Suprapubic skin (tissue), 4 donors: ENCODE measurements around the gene DBR1.

ENCODE experiments used
- POLR2A ChIP-seq, 2 donors: fragments of 450-650 bp; IDR thresholded peaks; one replicate each; pipeline ENCODE4 v1.6.1; 2017; ENCODE audit warnings: antibody characterized with exemption in 2 of 2, mild to moderate bottlenecking in 2 of 2, moderate library complexity in 2 of 2
- POLR2AphosphoS5 ChIP-seq, 3 donors: sonication (generic); formaldehyde crosslinking; IDR thresholded peaks; one replicate each; pipeline ENCODE4 v1.6.1; 2017; ENCODE audit warnings: antibody characterized with exemption in 3 of 3
- TF ChIP-seq, protein P1 (sequence below), 2 donors: fragments of 200-600 bp in 1 of 2; fragments of 450-650 bp in 1 of 2; sonication (generic) in 1 of 2; IDR thresholded peaks; one replicate each; pipeline ENCODE4 v1.5.1; 2016 to 2019; ENCODE audit warnings: antibody characterized with exemption in 2 of 2, mild to moderate bottlenecking in 1 of 2, moderate library complexity in 1 of 2

DNA sequence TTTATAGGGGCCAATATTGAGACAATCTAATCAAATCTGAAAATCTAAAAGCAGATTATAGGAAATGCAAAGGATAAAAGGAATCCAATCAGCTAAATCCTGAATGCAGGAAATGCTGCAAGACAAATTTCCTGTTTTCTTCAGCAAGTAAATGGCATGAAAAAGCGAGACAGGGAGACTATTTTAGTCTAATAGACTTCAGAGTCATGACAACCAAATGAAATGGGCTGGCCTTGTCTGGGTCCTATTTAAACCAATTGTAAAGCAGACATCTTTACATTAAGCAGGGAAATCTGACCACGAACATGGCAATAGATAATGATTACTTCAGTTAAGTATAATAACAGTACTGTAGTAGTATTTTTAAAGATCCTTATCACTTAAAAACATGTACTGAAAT is 2.1 kb downstream of the DBR1 start:
- TF ChIP-seq, protein P1, sequence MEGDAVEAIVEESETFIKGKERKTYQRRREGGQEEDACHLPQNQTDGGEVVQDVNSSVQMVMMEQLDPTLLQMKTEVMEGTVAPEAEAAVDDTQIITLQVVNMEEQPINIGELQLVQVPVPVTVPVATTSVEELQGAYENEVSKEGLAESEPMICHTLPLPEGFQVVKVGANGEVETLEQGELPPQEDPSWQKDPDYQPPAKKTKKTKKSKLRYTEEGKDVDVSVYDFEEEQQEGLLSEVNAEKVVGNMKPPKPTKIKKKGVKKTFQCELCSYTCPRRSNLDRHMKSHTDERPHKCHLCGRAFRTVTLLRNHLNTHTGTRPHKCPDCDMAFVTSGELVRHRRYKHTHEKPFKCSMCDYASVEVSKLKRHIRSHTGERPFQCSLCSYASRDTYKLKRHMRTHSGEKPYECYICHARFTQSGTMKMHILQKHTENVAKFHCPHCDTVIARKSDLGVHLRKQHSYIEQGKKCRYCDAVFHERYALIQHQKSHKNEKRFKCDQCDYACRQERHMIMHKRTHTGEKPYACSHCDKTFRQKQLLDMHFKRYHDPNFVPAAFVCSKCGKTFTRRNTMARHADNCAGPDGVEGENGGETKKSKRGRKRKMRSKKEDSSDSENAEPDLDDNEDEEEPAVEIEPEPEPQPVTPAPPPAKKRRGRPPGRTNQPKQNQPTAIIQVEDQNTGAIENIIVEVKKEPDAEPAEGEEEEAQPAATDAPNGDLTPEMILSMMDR (IDR thresholded peaks at IDR 0.05): no peak
- no peak for TF ChIP-seq POLR2A (IDR thresholded peaks at IDR 0.05)
- TF ChIP-seq POLR2AphosphoS5 (IDR thresholded peaks at IDR 0.05): no peak
